Omental fat pad (tissue), 4 donors: ENCODE results near the gene IL23A. TPM values are rescaled to one million over a fixed set of nuclear protein-coding genes. Genes with fewer than 3 reads are reported as not detected.

Experiments used
- ATAC-seq: fragments of 150-250 bp; one replicate; pipeline ENCODE4 v1.9.1; 2016; ENCODE audit warnings: mild to moderate bottlenecking, moderate library complexity; ENCODE audit not compliant: low FRiP score
- DNase-seq: peaks from one replicate; pipeline ENCODE4 v3.0.0-alpha.2; 2019; ENCODE audit warnings: low spot score
- CTCF ChIP-seq, 3 donors: fragments of 450-650 bp; IDR thresholded peaks; one replicate each; pipeline ENCODE4 v1.5.1; 2016 to 2017; ENCODE audit warnings: antibody characterized with exemption in 3 of 3, mild to moderate bottlenecking in 3 of 3, moderate library complexity in 2 of 3
- small RNA-seq: library from RNA; depleted of rRNA; stranded (forward); fragments of <200 nt; gene quantifications from one replicate; pipeline ENCODE3, GENCODE V24; 2016
- total RNA-seq, 4 donors: library from RNA; depleted of rRNA; stranded (reverse); fragments of >200 nt; gene quantifications; one replicate each; pipeline ENCODE4 v1.1.0, GENCODE V29; 2016

Gene IL23A
- total RNA-seq, 4 donors from 2014 or later: 2.2 TPM; not detected in 3

- ATAC-seq (no peak), DNase-seq (no peak)
- TF ChIP-seq CTCF (IDR thresholded peaks at IDR 0.05): no peak
Observed at GRCh38 chr12:56377989-56378316, 39.3 kb downstream of the IL23A start.

- DNase-seq (no peak), ATAC-seq (no peak)
- TF ChIP-seq CTCF (IDR thresholded peaks at IDR 0.05): no peak
Observed at GRCh38 chr12:56382611-56383010, 43.9 kb downstream of the IL23A start.

GRCh38 chr12:56385873-56386272, 47.2 kb downstream of the IL23A start:
- ATAC-seq (no peak), DNase-seq (no peak)
- no peak for TF ChIP-seq CTCF (IDR thresholded peaks at IDR 0.05)

- DNase-seq: no peak
- no peak for TF ChIP-seq CTCF (IDR thresholded peaks at IDR 0.05)
Observed at GRCh38 chr12:56387152-56387736, 48.6 kb downstream of the IL23A start.

GRCh38 chr12:56389412-56389811, 50.7 kb downstream of the IL23A start:
- no peak for TF ChIP-seq CTCF (IDR thresholded peaks at IDR 0.05)
- no peak for ATAC-seq
- no peak for DNase-seq

More at GRCh38 chr12:56387152-56387736, 48.6 kb downstream of the IL23A start:
- no peak for ATAC-seq

Small RNA genes within 50 kb of the gene (small RNA-seq; reads per million reads assigned to genes)
- gene RNU7-40P: not detected

Other genes with a start within 250 kb of the IL23A start
- gene PA2G4, start 234.3 kb upstream of the IL23A start, total RNA-seq: 100 to 1,000 TPM in 3 of 4 donors, 10 to 100 TPM in 1; 90.2 to 232 (median 119) TPM
- gene RPL41, start 222.3 kb upstream of the IL23A start, total RNA-seq: 1,000 to 10,000 TPM; 2,553 to 3,094 (median 2,929) TPM
- gene ZC3H10, start 220.6 kb upstream of the IL23A start, total RNA-seq: 1 to 10 TPM; 3.5 to 5.5 (median 4.9) TPM
- 100 to 1,000 TPM; 129 to 447 (median 345) TPM for gene ESYT1, start 210.6 kb upstream of the IL23A start, total RNA-seq
- gene MYL6B, start 186.3 kb upstream of the IL23A start, total RNA-seq: 10 to 100 TPM; 25.8 to 42.4 (median 31.8) TPM
- gene MYL6, start 180.5 kb upstream of the IL23A start, total RNA-seq: 1,000 to 10,000 TPM; 2,379 to 4,265 (median 3,293) TPM
- gene SMARCC2, start 149.4 kb upstream of the IL23A start, total RNA-seq: 100 to 1,000 TPM in 1 of 4 donors, 10 to 100 TPM in 3; 65.5 to 101 (median 82.1) TPM
- 100 to 1,000 TPM in 1 of 4 donors, 10 to 100 TPM in 3; 50.0 to 128 (median 76.2) TPM for gene RNF41, start 117.0 kb upstream of the IL23A start, total RNA-seq
- 10 to 100 TPM; 13.2 to 24.3 (median 17.2) TPM for gene NABP2, start 114.5 kb upstream of the IL23A start, total RNA-seq
- not detected for gene SLC39A5, start 108.8 kb upstream of the IL23A start, total RNA-seq
- 10 to 100 TPM; 13.6 to 19.2 (median 16.8) TPM for gene ANKRD52, start 80.5 kb upstream of the IL23A start, total RNA-seq
- gene COQ10A, start 71.9 kb upstream of the IL23A start, total RNA-seq: 10 to 100 TPM in 3 of 4 donors, 1 to 10 TPM in 1; 9.0 to 18.1 (median 13.5) TPM
- 100 to 1,000 TPM; 143 to 210 (median 194) TPM for gene CS, start 38.6 kb upstream of the IL23A start, total RNA-seq
- gene CNPY2, start 22.9 kb upstream of the IL23A start, total RNA-seq: 10 to 100 TPM; 60.4 to 77.8 (median 69.7) TPM
- gene PAN2, start 4.9 kb upstream of the IL23A start, total RNA-seq: 10 to 100 TPM; 17.3 to 57.8 (median 40.7) TPM
- gene STAT2, start 21.2 kb downstream of the IL23A start, total RNA-seq: 100 to 1,000 TPM; 137 to 256 (median 177) TPM
- gene APOF, start 24.0 kb downstream of the IL23A start, total RNA-seq: not detected
- gene TIMELESS, start 110.5 kb downstream of the IL23A start, total RNA-seq: 1 to 10 TPM; 3.2 to 6.8 (median 4.3) TPM
- not detected for gene MIP, start 115.8 kb downstream of the IL23A start, total RNA-seq
- gene SPRYD4, start 129.7 kb downstream of the IL23A start, total RNA-seq: 1 to 10 TPM; 2.3 to 4.7 (median 2.9) TPM
- 1 to 10 TPM in 2 of 4 donors, under 1 TPM in 1, not detected in 1; 0.88 to 2.6 (median 1.7) TPM for gene GLS2, start 149.3 kb downstream of the IL23A start, total RNA-seq
- gene RBMS2, start 182.9 kb downstream of the IL23A start, total RNA-seq: 10 to 100 TPM; 22.2 to 63.8 (median 30.6) TPM